Astrocyte of the spinal cord (primary cell): ENCODE results near the gene SLC49A3.

Experiments used
- DNase-seq: peaks from one replicate; pipeline ENCODE4 v3.0.0; 2011; ENCODE audit warnings: low read depth, low spot score
- H3K4me3 ChIP-seq: 2 replicates; pipeline ENCODE4 v1.5.1; 2011; ENCODE audit warnings: low read depth, mild to moderate bottlenecking, low read length, moderate library complexity
- in situ Hi-C: cut with HindIII; loops from 2 replicates; pipeline ENCODE4 v1.10.0; 2017; ENCODE audit warnings: low sequenced_read_pairs
- TF ChIP-seq, protein P1 (sequence below): IDR thresholded peaks from 2 replicates; pipeline ENCODE4 v1.5.1; 2012; ENCODE audit warnings: low read depth, mild to moderate bottlenecking, low read length, inconsistent platforms

The SLC49A3 gene

DNA sequence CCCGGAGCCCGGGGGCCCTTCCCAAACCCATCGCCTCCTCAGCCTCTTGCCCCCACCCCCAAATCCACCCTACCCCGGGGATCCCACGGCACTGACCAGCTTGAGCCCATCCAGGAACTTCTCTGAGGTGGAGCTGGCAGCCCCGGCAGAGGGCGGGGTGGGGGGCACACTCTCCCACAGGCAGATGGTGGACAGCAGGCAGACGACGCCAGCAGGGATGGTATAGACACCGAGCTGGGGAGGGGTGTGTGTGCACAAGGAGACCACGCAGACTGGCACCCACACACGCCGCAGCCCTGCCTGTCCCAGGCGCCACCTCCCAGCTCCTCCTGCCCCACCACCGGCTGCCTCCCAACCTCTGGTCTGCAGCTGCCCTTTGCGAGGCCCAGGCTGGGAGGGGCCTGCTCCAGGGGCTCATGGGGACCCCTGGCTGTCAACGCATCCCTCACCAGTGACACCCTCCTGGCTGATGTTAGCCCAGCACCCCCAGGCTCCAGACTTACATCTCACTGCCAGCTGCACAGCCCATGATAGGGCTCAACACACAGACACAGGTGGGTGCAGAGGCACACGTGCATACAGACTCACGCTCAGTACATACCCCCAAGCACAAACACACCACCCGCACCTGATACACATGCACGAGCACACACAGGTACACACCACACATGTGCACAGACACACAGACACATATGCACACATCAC, 4.2 kb downstream of the SLC49A3 start:
- H3K4me3 ChIP-seq, result no peak overlapping the region
- TF ChIP-seq, protein P1, sequence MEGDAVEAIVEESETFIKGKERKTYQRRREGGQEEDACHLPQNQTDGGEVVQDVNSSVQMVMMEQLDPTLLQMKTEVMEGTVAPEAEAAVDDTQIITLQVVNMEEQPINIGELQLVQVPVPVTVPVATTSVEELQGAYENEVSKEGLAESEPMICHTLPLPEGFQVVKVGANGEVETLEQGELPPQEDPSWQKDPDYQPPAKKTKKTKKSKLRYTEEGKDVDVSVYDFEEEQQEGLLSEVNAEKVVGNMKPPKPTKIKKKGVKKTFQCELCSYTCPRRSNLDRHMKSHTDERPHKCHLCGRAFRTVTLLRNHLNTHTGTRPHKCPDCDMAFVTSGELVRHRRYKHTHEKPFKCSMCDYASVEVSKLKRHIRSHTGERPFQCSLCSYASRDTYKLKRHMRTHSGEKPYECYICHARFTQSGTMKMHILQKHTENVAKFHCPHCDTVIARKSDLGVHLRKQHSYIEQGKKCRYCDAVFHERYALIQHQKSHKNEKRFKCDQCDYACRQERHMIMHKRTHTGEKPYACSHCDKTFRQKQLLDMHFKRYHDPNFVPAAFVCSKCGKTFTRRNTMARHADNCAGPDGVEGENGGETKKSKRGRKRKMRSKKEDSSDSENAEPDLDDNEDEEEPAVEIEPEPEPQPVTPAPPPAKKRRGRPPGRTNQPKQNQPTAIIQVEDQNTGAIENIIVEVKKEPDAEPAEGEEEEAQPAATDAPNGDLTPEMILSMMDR, result no peak
- in situ Hi-C loops, result no loop called here
- no peak for DNase-seq

- DNase-seq, result peak; percentile 57
- TF ChIP-seq, protein P1, result peak; percentile 85
- in situ Hi-C loops, result no loop called here
- H3K4me3 ChIP-seq, result no peak overlapping the region
These were observed 4.8 kb downstream of the SLC49A3 start for GRCh38 chr4:683982-684622.

DNA sequence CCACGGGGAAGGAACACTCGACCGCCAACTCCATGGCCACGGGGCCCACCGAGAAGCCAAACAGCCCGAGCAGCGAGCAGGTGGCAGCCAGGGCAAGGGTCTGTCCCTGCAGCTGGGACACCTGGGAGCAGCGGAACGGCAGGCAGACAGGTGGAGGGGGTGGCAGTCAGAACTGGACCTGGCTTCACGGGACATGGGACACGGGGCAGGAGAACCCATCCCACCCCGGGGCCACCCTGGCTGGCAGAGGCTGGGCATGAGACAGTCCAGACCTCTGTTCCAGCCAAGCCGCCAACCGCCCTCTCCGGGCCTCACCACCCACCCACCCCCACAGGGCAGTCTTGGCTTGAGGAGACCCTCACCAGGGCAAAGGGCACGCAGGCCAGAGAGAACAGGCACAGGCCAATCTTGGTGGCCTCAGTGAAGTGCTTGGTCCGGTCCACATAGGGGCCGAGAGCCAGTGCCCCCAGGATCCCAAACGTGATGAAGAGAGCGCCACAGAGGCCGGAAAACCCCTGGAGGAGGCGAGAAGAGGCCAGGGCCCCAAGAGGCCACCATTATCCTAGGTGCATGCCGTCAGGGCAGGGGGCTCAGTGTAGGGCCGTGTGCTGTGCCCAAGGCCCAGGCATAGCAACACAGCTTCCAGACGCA, 5.6 kb downstream of the SLC49A3 start:
- in situ Hi-C loops, result no loop called here
- TF ChIP-seq, protein P1, result no peak
- no peak overlapping the region for H3K4me3 ChIP-seq
- DNase-seq, result no peak

DNA sequence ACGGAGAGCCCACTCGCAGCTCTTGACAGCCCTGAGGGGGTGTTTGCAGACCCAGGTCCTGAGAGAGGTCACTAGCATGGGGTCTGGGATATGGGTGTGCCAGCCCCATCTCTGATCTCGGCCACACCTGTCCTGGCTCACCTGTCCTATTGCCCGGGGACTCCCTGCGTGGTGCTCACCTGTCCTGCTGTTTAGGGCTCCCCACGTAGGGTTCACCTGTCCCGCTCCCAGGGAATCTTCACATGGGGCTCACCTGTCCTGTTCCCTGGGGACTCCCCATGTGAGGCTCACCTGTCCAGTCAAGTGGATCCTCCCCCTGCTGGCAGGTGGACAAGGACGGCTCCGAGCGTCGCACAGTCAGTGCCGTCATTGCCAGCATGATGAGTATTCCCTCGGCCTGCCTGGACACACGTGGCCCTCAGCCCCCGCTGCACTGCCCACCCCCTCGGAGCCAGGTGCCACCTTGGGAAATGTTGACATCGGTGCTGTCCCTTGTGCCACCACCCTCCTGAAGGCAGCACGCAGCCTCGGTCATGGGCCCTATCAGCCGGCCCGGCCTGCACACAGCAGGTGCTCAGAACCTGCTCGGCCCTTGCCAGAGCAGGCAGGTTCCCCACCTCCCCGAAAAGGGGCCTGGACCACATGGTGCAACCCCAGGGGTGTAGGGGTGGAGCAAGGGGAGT, 6.3 kb downstream of the SLC49A3 start:
- in situ Hi-C loops, result no loop called here

GRCh38 chr4:681736-682451, 7.1 kb downstream of the SLC49A3 start:
- DNase-seq, result no peak
- no peak overlapping the region for H3K4me3 ChIP-seq
- in situ Hi-C loops, result no loop called here
- TF ChIP-seq, protein P1, result no peak

More for the DNA sequence above, 6.3 kb downstream of the SLC49A3 start:
- H3K4me3 ChIP-seq, result no peak overlapping the region
- DNase-seq, result no peak
- TF ChIP-seq, protein P1, result no peak
